ENCODE data around the gene MSRB3. TPM values are rescaled to one million over a fixed set of nuclear protein-coding genes. Genes with fewer than 3 reads are reported as not detected.

The MSRB3 gene
- total RNA-seq, 1 experiment from 2014 or later = 31.1 TPM

DNA sequence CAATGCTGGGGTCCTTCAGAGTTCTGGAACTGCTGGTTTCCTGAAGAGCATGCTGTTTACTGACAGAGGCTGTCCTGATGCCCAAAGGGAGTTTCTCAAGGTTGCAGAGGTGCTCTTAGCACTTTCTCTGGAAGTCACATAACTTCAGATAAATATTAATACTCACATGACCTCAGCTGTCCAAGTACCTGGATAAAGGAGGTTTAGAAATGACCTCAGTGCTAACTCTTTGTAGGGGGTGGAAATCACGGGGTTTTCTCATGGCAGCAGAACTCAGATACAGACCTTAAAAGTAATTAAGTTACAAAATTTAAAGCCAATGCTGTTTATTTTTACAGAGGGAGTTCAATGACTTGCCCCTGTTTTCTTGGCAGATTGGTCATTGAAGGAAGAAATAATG is 225.9 kb downstream of the MSRB3 start:
- Mint-ChIP-seq H3K27ac (ENCODE audit: low read depth, unreplicated experiment) (no peak overlapping the region), H3K27me3 (ENCODE audit: insufficient read depth, unreplicated experiment) (no peaks in the 10 kb centered on the region), H3K4me3 (ENCODE audit: unreplicated experiment) (no peak overlapping the region), H3K4me1 (ENCODE audit: insufficient read depth, unreplicated experiment) (no peaks in the 10 kb centered on the region), H3K9me3 (ENCODE audit: unreplicated experiment) (no peaks in the 10 kb centered on the region), H3K36me3 (ENCODE audit: insufficient read depth, unreplicated experiment) (no peaks in the 10 kb centered on the region)
- ChIA-PET CTCF (interaction anchor here (0.7 kb wide), 1 partner anchor 35 kb away, joined by 3 read pairs; no protein-coding TSS in a partner anchor), POLR2A (no interaction called here)
- BruUV-seq (replicated peaks) = no TSS peak
- intact Hi-C loops (cut with micrococcal nuclease) = no loop called here
- DNase-seq (ENCODE audit: unreplicated experiment) = no peak
- TF ChIP-seq, protein P1, sequence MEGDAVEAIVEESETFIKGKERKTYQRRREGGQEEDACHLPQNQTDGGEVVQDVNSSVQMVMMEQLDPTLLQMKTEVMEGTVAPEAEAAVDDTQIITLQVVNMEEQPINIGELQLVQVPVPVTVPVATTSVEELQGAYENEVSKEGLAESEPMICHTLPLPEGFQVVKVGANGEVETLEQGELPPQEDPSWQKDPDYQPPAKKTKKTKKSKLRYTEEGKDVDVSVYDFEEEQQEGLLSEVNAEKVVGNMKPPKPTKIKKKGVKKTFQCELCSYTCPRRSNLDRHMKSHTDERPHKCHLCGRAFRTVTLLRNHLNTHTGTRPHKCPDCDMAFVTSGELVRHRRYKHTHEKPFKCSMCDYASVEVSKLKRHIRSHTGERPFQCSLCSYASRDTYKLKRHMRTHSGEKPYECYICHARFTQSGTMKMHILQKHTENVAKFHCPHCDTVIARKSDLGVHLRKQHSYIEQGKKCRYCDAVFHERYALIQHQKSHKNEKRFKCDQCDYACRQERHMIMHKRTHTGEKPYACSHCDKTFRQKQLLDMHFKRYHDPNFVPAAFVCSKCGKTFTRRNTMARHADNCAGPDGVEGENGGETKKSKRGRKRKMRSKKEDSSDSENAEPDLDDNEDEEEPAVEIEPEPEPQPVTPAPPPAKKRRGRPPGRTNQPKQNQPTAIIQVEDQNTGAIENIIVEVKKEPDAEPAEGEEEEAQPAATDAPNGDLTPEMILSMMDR (IDR thresholded peaks at IDR 0.05; ENCODE audit: unreplicated experiment) = no peak

DNA sequence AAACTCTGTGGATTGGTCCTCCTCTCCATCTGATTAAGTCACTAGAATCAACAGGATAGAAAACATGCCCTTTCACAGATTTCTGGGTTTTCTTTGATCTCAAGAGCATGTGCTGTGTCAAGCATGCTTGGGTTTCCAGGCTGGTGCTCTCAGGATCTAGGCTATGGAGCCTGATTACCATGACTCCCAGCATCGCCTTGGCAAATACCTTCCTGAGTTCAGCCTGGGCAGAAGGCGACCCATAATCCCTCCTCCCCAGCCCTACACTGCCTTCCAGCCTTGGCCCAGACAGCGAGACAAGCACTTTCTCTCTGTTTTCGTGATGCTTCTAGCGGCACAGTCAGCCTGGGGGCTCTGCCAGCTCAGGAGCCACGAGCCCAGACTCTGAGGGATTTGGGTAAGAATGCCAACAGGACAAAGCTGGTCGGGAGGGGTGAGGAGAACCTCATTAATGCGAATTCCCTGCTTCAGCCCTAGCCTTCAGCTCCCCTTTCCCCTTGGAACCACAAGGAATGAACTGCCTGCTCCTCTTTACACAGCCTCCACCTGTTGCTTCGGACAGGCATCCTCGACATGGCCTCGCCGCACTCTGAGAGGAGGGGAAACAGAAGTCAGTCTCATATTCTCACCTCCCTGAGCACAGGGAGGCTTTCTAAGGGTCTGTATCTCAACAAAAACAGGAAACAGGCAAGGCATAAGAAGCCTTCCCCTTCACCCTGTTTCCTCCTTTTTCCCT is 227.1 kb downstream of the MSRB3 start:
- no peak overlapping the region for H3K4me3 Mint-ChIP-seq (ENCODE audit: unreplicated experiment)
- ChIA-PET POLR2A (no interaction called here), CTCF (no interaction called here)
- no peak overlapping the region for H3K27ac Mint-ChIP-seq (ENCODE audit: low read depth, unreplicated experiment)
- H3K36me3 Mint-ChIP-seq (ENCODE audit: insufficient read depth, unreplicated experiment) = no peaks in the 10 kb centered on the region
- intact Hi-C loops (cut with micrococcal nuclease) = no loop called here
- DNase-seq (ENCODE audit: unreplicated experiment) = no peak
- H3K4me1 Mint-ChIP-seq (ENCODE audit: insufficient read depth, unreplicated experiment) = no peaks in the 10 kb centered on the region
- TF ChIP-seq, protein P1 (IDR thresholded peaks at IDR 0.05; ENCODE audit: unreplicated experiment) = no peak
- BruUV-seq (replicated peaks) = no TSS peak
- H3K9me3 Mint-ChIP-seq (ENCODE audit: unreplicated experiment) = no peaks in the 10 kb centered on the region
- no peaks in the 10 kb centered on the region for H3K27me3 Mint-ChIP-seq (ENCODE audit: insufficient read depth, unreplicated experiment)

DNA sequence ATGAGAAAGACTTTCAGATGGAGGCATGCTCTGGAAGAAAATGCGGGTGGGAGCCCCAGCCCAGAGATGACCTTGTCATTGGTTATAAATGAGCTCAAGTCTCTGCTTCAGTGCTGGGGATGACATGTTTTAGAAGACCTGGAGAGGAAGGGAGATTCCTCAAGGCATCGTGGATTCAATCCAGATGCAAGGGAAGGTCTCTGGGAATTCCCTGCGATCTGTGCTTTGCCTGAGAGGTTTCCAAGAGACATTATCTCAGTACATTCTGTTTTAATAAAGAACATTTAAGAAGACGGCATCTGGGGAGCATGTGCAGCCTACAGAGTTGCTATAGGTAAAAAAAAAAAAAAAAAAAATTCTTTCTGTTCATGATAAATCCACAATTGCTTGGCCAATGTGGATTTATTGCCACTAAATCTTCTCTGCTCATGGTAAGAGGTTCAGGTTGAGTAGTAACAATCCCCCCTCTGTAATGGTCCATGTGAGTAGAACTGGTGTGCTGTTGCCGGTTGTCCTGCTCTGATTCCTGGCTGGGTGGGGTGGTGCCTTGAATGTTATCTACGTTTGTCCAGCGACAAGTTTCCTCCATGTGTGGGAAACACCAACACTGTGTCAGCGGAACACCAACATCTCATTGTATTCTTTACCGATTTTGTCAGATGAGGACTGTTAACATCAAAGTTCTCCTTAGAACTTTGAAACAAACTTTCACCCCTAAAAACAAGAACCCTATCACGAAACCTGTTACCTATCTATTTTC is 230.0 kb downstream of the MSRB3 start:
- Mint-ChIP-seq H3K9me3 (ENCODE audit: unreplicated experiment) (no peaks in the 10 kb centered on the region), H3K27ac (ENCODE audit: low read depth, unreplicated experiment) (no peak overlapping the region), H3K36me3 (ENCODE audit: insufficient read depth, unreplicated experiment) (no peaks in the 10 kb centered on the region), H3K27me3 (ENCODE audit: insufficient read depth, unreplicated experiment) (no peaks in the 10 kb centered on the region), H3K4me1 (ENCODE audit: insufficient read depth, unreplicated experiment) (no peaks in the 10 kb centered on the region), H3K4me3 (ENCODE audit: unreplicated experiment) (no peak overlapping the region)
- ChIA-PET POLR2A (no interaction called here), CTCF (no interaction called here)
- TF ChIP-seq, protein P1 (IDR thresholded peaks at IDR 0.05; ENCODE audit: unreplicated experiment) = no peak
- intact Hi-C loops (cut with micrococcal nuclease) = no loop called here
- no peak for DNase-seq (ENCODE audit: unreplicated experiment)
- no TSS peak for BruUV-seq (replicated peaks)

DNA sequence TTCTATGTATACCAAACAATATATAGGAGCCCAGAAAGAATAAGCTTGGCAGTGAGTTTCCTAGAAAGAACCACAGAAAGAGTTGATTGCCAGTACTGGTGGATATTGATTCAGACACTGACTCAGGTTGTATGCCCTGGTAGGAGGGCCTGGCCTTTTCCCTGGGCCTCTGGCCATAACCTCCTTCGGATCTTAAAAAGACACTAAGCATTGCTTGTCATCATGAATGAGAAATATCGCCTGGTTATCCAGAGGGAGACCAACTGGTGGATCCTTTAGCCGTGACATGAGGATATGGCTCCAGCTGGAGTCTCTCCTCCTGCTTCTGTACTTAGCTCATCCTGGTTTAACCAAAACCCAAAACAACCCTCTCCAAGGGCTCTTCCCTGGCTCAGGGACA is 231.5 kb downstream of the MSRB3 start:
- no TSS peak for BruUV-seq (replicated peaks)

More for the DNA sequence above, 231.5 kb downstream of the MSRB3 start:
- CTCF ChIA-PET = no interaction called here
- TF ChIP-seq, protein P1 (IDR thresholded peaks at IDR 0.05; ENCODE audit: unreplicated experiment) = no peak
- no peak overlapping the region for H3K27ac Mint-ChIP-seq (ENCODE audit: low read depth, unreplicated experiment)
- H3K27me3 Mint-ChIP-seq (ENCODE audit: insufficient read depth, unreplicated experiment) = no peaks in the 10 kb centered on the region
- H3K36me3 Mint-ChIP-seq (ENCODE audit: insufficient read depth, unreplicated experiment) = no peaks in the 10 kb centered on the region
- no peaks in the 10 kb centered on the region for H3K4me1 Mint-ChIP-seq (ENCODE audit: insufficient read depth, unreplicated experiment)
- H3K4me3 Mint-ChIP-seq (ENCODE audit: unreplicated experiment) = no peak overlapping the region
- no peak for DNase-seq (ENCODE audit: unreplicated experiment)
- H3K9me3 Mint-ChIP-seq (ENCODE audit: unreplicated experiment) = no peaks in the 10 kb centered on the region
- intact Hi-C loops (cut with micrococcal nuclease) = no loop called here
- POLR2A ChIA-PET = no interaction called here

Data from MCF 10A (cell line).